ENCODE measurements around the gene TM9SF4. TPM values are rescaled to one million over a fixed set of nuclear protein-coding genes. Genes with fewer than 3 reads are reported as not detected.

The TM9SF4 gene
- total and polyA plus RNA-seq, 8 donors, result 56.2 to 63.5 (median 60.1) TPM

DNA sequence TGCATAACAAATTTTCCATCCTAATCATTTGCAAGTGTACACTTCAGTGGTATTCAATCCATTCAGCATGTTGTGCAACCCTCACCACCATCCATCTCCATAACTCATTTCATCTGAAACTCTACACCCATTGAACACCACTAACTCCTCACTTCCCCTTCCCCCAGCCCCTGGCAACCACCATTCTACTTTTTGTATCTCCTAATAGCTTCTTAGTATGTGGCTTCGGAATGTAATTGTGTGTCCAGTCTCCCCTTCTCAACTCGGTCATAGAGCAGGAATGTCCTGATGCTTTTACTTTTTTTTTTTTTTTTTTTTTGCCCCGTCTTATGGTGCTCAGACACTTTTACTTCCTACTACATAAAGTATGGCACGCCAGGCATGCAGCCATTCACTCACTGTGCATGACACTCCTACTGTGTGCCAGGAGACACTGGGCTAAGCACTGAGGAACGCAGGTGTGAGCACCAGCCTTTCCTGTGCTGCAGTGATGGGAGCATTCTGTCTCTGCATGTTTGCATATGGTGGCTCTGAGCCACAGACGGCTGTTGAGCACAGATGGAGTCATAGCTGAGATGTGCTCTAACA, 42.2 kb upstream of the TM9SF4 start:
- H3K4me1 ChIP-seq, result peaks cover 6 to 83% of the 10 kb centered on the region in 2 donors
- no peaks in the 10 kb centered on the region for H3K9me3 ChIP-seq
- TF ChIP-seq, protein P1, sequence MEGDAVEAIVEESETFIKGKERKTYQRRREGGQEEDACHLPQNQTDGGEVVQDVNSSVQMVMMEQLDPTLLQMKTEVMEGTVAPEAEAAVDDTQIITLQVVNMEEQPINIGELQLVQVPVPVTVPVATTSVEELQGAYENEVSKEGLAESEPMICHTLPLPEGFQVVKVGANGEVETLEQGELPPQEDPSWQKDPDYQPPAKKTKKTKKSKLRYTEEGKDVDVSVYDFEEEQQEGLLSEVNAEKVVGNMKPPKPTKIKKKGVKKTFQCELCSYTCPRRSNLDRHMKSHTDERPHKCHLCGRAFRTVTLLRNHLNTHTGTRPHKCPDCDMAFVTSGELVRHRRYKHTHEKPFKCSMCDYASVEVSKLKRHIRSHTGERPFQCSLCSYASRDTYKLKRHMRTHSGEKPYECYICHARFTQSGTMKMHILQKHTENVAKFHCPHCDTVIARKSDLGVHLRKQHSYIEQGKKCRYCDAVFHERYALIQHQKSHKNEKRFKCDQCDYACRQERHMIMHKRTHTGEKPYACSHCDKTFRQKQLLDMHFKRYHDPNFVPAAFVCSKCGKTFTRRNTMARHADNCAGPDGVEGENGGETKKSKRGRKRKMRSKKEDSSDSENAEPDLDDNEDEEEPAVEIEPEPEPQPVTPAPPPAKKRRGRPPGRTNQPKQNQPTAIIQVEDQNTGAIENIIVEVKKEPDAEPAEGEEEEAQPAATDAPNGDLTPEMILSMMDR (IDR thresholded peaks at IDR 0.05), result no peak
- H3K4me3 ChIP-seq, result no peak overlapping the region
- H3K27me3 ChIP-seq, result peaks cover 0 to 16% of the 10 kb centered on the region in 2 donors
- H3K27ac ChIP-seq, result peak overlapping the region in 1 of 2 donors; percentile 86
- intact Hi-C loops (cut with DNase I), result no loop called here
- peaks cover 0 to 11% of the 10 kb centered on the region in 2 donors for H3K36me3 ChIP-seq
- DNase-seq (peak in 1 of 4 donors; percentile 34), ATAC-seq (no peak)

DNA sequence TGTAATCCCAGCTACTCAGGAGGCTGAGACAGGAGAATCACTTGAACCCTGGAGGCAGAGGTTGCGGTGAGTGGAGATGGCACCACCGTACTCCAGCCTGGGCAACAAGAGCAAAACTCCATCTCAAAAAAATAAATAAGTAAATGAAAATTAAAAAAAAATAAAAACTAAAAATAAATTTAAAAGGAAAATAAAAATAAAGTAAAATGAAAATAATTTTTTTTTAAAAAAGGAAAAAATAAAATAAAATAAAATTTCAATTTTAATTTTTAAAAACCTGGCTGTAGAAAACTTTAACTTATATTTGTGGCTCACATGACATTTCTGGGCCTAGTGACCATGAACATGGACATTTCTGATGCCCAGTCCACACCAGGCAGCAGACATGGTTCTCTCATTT, 41.3 kb upstream of the TM9SF4 start:
- ATAC-seq (no peak), DNase-seq (no peak)
- Histone ChIP-seq H3K36me3 (peaks cover 0 to 17% of the 10 kb centered on the region in 2 donors), H3K27ac (peak overlapping the region; percentile 46 to 86), H3K4me3 (no peak overlapping the region), H3K9me3 (no peaks in the 10 kb centered on the region), H3K4me1 (peaks cover 6 to 78% of the 10 kb centered on the region in 2 donors), H3K27me3 (peaks cover 0 to 8% of the 10 kb centered on the region in 2 donors)
- TF ChIP-seq, protein P1 (IDR thresholded peaks at IDR 0.05), result no peak
- intact Hi-C loops (cut with DNase I), result no loop called here

DNA sequence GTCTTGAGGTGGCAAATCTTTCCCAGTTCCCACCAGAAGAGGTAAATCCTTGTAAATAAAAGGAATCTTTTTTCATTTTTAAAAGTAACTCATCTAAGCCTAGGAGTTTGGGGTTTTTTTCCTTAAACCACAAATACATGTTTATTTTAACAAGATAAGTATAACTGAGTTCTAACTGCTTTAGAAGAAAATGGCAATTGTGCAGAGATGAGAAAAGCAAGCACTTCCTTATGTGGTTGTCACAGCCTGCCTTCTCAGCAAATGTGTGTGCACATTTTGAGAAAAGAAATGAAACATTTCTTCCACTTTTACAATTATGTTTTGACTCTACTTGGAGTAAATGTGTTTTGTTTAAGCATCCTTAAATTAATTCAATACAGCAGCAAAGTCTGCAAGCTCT, 39.8 kb upstream of the TM9SF4 start:
- Histone ChIP-seq H3K4me3 (no peak overlapping the region), H3K36me3 (peaks cover 0 to 33% of the 10 kb centered on the region in 2 donors), H3K27me3 (peaks cover 0 to 5% of the 10 kb centered on the region in 2 donors), H3K4me1 (peaks cover 6 to 65% of the 10 kb centered on the region in 2 donors), H3K27ac (peak overlapping the region in 1 of 2 donors; percentile 86), H3K9me3 (no peaks in the 10 kb centered on the region)
- no peak for DNase-seq
- TF ChIP-seq, protein P1 (IDR thresholded peaks at IDR 0.05), result no peak
- intact Hi-C loops (cut with DNase I), result no loop called here
- ATAC-seq, result peak; percentile 20

DNA sequence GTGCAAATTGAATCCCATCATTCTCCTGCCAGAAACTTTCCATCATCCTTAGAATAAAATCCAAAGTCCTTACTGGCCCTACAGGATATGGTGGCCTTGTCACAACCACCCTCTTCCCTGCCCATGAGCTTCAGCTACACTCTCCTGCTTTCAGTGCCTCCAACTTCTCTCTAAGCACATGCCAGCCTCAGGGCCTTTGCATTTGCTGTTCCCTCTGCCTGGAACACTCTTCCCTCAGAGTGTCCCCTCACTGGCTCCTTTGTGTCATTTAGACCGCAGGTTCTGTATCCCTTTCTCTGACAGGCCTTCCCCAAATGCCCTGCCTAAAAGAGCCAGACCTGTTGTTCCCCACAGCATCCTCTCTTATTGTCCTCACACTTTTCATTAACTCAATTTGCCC, 39.2 kb upstream of the TM9SF4 start:
- peak overlapping the region in 1 of 2 donors; percentile 86 for H3K27ac ChIP-seq
- peaks cover 0 to 5% of the 10 kb centered on the region in 2 donors for H3K27me3 ChIP-seq
- TF ChIP-seq, protein P1 (IDR thresholded peaks at IDR 0.05), result no peak
- intact Hi-C loops (cut with DNase I), result no loop called here
- no peak overlapping the region for H3K4me3 ChIP-seq
- H3K4me1 ChIP-seq, result peaks cover 6 to 59% of the 10 kb centered on the region in 2 donors
- DNase-seq (no peak), ATAC-seq (no peak)
- no peaks in the 10 kb centered on the region for H3K9me3 ChIP-seq
- H3K36me3 ChIP-seq, result peaks cover 0 to 38% of the 10 kb centered on the region in 2 donors

DNA sequence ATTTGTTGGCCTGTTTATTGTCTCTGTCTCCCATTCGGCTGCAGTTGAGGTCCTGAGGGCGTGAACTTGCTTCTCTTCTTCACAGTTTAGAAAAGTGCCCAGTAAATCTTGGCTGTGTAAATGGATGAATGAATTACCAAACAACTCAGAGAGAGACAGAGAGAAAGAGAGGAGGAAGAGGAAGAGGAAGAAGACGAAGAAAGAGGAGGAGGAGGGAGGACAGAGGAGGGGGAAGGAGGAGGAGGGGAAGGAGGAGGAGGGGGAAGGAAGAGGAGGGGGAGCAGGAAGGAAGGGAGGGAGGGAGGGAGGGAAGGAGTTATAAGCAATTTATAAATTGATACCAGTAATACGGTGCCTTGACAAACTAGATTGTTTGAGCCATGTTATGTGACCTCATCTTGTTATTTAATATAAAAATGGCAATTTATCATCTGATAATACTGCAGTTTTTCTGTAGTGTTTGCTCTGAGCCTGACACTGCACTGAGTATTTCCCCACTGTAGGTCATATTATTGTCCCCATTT, 38.8 kb upstream of the TM9SF4 start:
- Histone ChIP-seq H3K36me3 (peaks cover 0 to 43% of the 10 kb centered on the region in 2 donors), H3K4me1 (peaks cover 6 to 56% of the 10 kb centered on the region in 2 donors), H3K9me3 (no peaks in the 10 kb centered on the region), H3K27me3 (peaks cover 0 to 5% of the 10 kb centered on the region in 2 donors), H3K27ac (peak overlapping the region in 1 of 2 donors; percentile 86), H3K4me3 (no peak overlapping the region)
- DNase-seq (no peak), ATAC-seq (no peak)
- TF ChIP-seq, protein P1 (IDR thresholded peaks at IDR 0.05), result no peak
- intact Hi-C loops (cut with DNase I), result no loop called here
